SIG-M5 treated with dmso at 0.1 percent for 504 hours (cell line): ENCODE measurements around the gene BFSP1.

Experiments
- DNase-seq: peaks from one replicate; lab custom pipeline; 2025; ENCODE audit not compliant: unreplicated experiment; lab: John Stamatoyannopoulos, UW

BFSP1 gene

DNA sequence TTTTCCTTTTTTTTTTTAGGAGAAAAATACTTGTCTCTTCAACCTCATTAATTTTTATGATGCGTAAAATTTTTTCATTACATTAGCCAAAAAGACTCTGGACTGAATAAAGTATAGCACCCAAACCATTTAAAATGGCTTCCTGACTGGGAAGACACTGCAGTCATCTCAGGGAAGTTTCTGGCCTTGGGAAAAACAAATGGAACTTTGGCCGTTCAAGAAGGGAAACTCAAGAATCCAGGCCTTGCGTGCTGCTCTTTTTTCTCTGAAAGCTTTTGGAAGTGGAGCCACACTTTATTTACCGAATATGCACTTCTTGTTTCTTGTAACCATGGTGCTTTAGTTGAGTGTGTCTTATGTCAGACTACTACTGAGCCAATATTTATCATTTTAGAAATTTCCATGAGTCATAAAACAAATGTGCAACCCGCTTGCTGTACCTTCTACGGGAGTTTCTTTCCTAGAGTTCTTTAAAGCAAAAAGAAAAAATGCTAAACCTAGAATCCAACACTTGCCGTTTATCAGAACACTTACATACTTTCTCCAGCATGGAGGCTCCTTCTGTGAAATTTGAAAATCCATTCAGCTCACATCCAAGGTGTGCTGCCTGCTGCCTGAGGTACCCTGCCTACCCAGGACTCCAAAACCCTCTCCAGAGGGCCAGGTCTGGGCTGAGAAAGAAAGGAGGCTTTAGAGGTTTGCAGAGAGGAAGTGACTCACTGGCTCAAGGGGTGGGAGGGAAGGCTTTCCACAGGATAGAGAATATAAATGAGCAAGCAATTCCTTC is 27.2 kb upstream of the BFSP1 start:
- peak; percentile 69 for DNase-seq

- DNase-seq = peak; percentile 54
Observed at GRCh38 chr20:17557675-17558006, 26.5 kb upstream of the BFSP1 start.

DNA sequence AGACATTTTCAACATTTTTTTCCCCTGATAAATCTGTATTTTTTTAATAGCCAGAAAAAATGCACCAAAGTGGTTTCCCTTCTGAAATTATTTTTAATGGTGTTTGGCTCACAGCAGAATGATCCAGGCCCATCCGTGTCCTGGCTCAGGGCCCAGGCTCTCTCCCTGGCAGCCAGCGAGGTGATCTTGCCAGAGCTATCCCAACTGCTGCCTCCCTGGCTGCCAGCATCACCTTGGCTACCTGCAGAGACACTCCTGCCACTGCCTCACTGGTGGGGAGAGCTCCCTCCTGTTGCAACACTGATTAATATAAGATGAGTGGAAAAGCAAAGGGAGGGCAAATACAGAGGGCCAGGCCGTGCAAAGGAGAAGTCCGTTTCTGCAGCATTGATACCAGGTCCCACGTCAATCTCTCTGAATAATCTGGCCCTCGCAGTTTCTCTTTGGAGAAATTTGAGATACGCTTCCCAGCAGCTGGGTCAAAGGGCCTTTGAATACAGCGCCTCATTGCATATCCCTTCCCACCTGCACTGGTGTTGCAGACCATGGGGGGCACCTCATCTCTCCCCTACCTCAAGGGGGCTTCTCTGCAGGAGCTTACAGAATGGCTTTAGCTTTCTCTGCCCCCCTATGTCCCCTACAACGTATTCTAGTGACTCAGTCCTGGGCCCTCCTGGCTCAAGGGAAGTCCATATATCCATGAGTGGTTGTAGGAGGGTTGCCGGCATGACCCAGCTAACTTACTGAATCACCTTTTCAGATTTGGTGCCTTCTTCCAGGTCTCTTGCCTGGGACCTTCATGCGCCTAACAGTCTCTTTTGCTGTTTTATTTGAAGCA is 25.9 kb upstream of the BFSP1 start:
- DNase-seq = no peak

GRCh38 chr20:17555106-17555505 is 23.9 kb upstream of the BFSP1 start:
- no peak for DNase-seq

GRCh38 chr20:17549131-17549530 is 18.0 kb upstream of the BFSP1 start:
- no peak for DNase-seq

GRCh38 chr20:17545127-17545526 is 13.9 kb upstream of the BFSP1 start:
- DNase-seq = no peak

GRCh38 chr20:17543531-17544131 is 12.5 kb upstream of the BFSP1 start:
- no peak for DNase-seq

DNA sequence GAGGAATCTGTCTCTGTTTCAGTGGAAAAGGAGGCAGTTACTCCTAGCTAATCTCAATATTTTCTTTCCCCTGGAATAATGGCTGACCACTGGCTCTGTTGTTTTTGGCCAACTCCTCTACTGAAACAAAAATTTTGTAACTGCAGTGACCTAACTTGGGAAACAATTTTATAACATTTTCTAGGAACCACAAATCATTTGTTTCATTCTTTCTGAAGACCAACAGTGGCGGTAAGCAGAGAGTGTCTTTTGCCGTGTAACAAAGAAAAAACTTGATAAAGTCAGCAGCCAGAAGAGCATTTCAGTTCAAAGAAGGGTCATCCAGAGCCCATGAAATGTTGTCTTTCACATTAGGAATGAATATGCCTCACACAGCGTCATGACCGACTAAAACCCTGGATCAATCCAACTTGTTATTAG is 11.8 kb upstream of the BFSP1 start:
- DNase-seq = no peak

GRCh38 chr20:17542481-17542880 is 11.3 kb upstream of the BFSP1 start:
- DNase-seq = no peak

- no peak for DNase-seq
Observed at GRCh38 chr20:17541996-17542395, 10.8 kb upstream of the BFSP1 start.

DNA sequence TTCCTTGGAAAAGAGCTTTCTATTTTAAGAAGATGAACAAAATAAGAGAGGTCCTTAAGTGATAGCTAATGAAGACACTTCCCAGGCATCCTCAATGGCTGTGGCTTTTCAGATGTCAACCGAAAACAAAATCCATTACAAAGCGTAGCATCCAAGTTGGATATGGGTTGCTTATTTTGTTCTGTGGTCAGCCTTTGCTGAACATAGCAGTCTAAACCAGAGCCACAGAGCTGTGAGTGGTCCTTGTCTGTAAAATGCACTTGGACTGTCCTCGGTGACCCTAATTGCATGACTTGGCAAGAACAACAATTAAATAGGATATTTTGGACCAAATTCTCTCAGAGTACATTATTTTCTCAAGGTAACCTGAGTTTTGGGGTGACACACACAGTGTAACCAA is 10.4 kb upstream of the BFSP1 start:
- DNase-seq = no peak

- peak; percentile 58 for DNase-seq
Observed at GRCh38 chr20:17538517-17539170, 7.5 kb upstream of the BFSP1 start.

GRCh38 chr20:17537959-17538358 is 6.8 kb upstream of the BFSP1 start:
- no peak for DNase-seq

GRCh38 chr20:17536944-17537444 is 5.8 kb upstream of the BFSP1 start:
- DNase-seq = peak; percentile 90

GRCh38 chr20:17534077-17534476 is 2.9 kb upstream of the BFSP1 start:
- no peak for DNase-seq

DNA sequence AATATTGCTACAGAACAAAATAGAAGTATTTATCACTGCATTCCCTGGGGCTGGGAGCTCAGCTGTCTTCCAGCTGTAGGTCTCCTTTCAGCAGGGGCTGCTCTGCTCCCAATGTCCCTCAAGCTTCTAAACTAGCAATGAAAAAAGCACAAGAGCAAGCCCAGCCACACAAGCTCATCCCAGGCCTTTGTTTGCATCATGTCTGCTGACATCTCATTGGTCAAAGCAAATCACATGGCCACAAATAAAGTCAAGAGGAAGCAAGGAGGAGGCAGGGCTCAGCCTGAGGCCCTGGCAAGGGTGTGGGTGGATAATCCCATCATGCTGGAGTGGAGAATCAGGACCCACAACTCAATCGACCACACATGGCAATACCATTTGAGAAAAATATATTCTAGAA is 2.2 kb upstream of the BFSP1 start:
- DNase-seq = peak; percentile 78

GRCh38 chr20:17531665-17532025 is 466 bp upstream of the BFSP1 start:
- DNase-seq = no peak

- DNase-seq = no peak
Observed at GRCh38 chr20:17530153-17530552, 1.0 kb downstream of the BFSP1 start.

- no peak for DNase-seq
Observed at GRCh38 chr20:17529586-17529985, 1.6 kb downstream of the BFSP1 start.

DNA sequence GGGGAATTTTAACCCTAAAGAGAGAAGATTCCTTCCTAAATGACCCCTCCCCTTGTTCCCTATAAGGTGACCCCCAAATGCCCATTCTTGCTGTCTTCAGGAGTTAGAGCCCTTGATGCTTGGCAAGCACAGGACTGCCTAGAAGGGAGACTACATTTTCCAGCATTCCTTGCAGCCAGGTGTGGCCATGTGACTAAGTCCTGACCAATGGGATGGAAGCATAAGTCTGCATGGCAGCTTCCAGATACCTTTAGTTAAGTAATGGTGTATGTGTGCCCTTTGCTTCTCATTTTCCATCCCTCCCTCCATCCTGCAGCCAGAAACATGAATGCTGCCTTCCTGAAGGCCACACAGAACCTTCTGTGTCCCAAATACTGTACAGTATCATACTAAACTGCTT is 5.5 kb downstream of the BFSP1 start:
- peak; percentile 14 for DNase-seq

- no peak for DNase-seq
Observed at GRCh38 chr20:17525132-17525531, 6.0 kb downstream of the BFSP1 start.
